Bronchial epithelial cell (primary cell): ENCODE measurements around the gene NEURL2. TPM values are rescaled to one million over a fixed set of nuclear protein-coding genes. Genes with fewer than 3 reads are reported as not detected.

Experiments
- DNase-seq: peaks from one replicate; pipeline ENCODE4 v3.0.0-alpha.2; 2010; ENCODE audit warnings: low read depth
- FAIRE-seq: peaks from 2 replicates; lab custom pipeline; 2011; peaks lifted over from hg19 to GRCh38; lab: Jason Lieb, UNC
- H3K27me3 ChIP-seq: 2 replicates; pipeline ENCODE4 v1.5.1; 2011; ENCODE audit warnings: low read length; ENCODE audit not compliant: control insufficient read depth, insufficient read depth
- H3K36me3 ChIP-seq: 2 replicates; pipeline ENCODE4 v1.5.1; 2011; ENCODE audit warnings: low read length; ENCODE audit not compliant: control insufficient read depth, insufficient read depth
- H3K4me3 ChIP-seq: 2 replicates; pipeline ENCODE4 v1.5.1; 2011; ENCODE audit warnings: mild to moderate bottlenecking, low read depth, low read length, control low read depth
- total RNA-seq: library from RNA; depleted of rRNA; stranded (reverse); fragments of >200 nt; gene quantifications from 2 replicates; pipeline ENCODE4 v1.2.1, GENCODE V29; 2014
- TF ChIP-seq, protein P1 (sequence below): IDR thresholded peaks from 2 replicates; pipeline ENCODE4 v1.5.1; 2011; ENCODE audit warnings: mild to moderate bottlenecking, moderate library complexity, low read length, control low read depth, inconsistent platforms; ENCODE audit not compliant: insufficient read depth, severe bottlenecking

NEURL2 gene
- total RNA-seq, 1 donor from 2014 or later = 2.6 TPM

DNA sequence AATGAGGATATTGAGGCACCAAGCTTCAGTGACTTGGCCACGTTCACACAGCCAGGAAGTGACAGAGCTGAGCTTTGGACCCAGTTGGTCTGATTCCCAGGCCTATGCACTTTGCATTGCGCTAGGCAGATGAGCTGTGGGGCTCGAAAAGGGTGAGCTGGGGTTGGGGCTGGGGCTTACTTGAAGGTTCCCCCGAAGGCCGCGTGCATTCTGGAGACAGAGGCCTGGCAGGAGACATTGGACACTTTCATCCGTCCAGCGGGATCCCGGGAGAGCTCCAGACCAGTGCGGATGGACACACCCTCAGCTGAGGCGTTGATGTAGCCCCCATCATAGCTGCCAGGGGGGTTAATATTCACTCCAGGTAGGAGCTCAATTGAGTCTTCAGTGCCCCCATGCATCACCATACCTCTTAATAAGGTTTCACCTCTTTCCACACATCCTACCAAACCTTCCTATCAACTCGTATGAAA, 18.4 kb upstream of the NEURL2 start:
- TF ChIP-seq, protein P1, sequence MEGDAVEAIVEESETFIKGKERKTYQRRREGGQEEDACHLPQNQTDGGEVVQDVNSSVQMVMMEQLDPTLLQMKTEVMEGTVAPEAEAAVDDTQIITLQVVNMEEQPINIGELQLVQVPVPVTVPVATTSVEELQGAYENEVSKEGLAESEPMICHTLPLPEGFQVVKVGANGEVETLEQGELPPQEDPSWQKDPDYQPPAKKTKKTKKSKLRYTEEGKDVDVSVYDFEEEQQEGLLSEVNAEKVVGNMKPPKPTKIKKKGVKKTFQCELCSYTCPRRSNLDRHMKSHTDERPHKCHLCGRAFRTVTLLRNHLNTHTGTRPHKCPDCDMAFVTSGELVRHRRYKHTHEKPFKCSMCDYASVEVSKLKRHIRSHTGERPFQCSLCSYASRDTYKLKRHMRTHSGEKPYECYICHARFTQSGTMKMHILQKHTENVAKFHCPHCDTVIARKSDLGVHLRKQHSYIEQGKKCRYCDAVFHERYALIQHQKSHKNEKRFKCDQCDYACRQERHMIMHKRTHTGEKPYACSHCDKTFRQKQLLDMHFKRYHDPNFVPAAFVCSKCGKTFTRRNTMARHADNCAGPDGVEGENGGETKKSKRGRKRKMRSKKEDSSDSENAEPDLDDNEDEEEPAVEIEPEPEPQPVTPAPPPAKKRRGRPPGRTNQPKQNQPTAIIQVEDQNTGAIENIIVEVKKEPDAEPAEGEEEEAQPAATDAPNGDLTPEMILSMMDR = no peak
- no peak for FAIRE-seq
- Histone ChIP-seq H3K4me3 (no peak overlapping the region), H3K36me3 (peaks cover 5% of the 10 kb centered on the region), H3K27me3 (no peaks in the 10 kb centered on the region)
- no peak for DNase-seq

DNA sequence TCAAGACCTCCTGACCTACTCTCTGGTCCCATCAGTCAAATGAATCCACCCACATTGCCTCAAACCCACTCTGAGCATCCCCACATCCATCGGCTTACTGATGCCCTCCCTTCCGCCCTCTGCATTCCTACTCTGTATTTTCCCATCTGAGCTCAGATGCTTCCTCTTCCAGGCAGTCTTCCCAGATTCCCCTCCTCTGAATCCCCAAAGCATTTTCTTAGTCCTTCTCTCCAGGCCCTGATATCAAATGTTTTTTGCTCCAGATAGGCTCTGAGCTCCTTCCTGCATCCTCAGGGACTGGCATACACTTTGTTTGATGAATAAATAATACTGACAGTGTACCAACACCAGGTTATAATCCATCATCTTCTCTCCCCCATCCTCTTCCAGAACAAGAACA, 17.1 kb upstream of the NEURL2 start:
- Histone ChIP-seq H3K4me3 (no peak overlapping the region), H3K36me3 (peaks cover 6% of the 10 kb centered on the region), H3K27me3 (no peaks in the 10 kb centered on the region)
- TF ChIP-seq, protein P1 = no peak
- no peak for DNase-seq
- no peak for FAIRE-seq

DNA sequence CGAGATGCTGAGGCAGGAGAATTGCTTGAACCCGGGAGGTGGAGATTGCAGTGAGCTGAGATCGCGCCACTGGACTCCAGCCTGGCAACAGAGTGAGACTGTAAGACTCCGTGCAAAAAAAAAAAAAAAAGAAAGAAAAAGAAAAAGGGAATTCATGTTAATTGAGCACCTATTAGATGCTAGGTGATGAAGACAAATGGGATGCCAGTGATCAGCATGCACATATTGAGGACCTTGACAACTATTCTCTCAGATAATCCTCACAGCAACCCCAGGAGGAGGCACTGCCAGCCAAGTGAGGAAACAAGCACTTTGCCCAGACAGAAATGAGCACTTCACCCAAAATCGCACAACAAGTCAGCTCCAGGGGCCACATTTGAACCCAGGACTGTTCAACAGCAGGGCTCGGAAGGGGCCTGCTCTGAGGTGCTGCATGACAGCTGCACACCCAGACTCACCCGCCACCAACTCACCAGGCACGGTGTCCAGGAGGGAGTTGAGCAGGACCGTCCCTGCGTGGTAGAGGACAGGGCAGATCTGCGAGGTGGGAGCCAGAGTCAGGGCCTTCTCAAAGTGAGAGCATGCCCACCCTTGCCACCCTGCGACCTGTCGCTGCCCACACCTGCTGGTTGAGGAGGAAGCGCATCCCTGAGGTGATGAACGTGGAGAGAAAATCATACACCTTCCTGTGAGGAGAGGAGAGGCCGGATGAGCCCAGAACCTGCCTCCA, 16.4 kb upstream of the NEURL2 start:
- no peak overlapping the region for H3K4me3 ChIP-seq
- no peaks in the 10 kb centered on the region for H3K27me3 ChIP-seq
- TF ChIP-seq, protein P1 = no peak
- FAIRE-seq (no peak), DNase-seq (no peak)
- H3K36me3 ChIP-seq = peaks cover 8% of the 10 kb centered on the region

DNA sequence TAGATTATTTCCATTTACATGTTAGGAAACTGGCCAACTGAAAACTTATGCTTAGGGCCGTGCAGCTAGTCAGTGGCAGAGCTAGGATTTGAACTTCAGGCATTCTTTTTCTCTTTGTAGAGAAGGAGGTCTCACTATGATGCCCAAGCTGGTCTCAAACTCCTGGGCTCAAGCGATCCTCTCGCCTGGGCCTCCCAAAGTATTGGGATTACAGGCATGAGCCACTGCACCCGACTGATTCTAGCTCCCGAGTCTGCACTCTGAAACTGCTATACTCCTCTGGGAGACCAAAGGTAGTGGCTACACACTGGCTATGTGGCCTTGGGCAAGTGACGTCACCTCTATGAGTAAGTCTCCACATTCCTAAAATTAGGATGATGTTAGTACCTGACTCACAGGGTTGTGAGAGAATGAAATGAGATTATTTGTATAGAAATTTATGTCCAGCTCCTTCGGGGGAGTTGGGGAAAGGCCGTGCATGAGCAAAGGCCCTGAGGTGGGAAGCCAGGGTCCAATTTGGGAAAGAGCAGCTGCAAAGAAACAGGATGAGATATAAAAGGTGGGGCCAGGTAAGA, 14.6 kb upstream of the NEURL2 start:
- Histone ChIP-seq H3K4me3 (no peak overlapping the region), H3K36me3 (peaks cover 11% of the 10 kb centered on the region), H3K27me3 (no peaks in the 10 kb centered on the region)
- DNase-seq (peak; percentile 93), FAIRE-seq (no peak)
- TF ChIP-seq, protein P1 = no peak

DNA sequence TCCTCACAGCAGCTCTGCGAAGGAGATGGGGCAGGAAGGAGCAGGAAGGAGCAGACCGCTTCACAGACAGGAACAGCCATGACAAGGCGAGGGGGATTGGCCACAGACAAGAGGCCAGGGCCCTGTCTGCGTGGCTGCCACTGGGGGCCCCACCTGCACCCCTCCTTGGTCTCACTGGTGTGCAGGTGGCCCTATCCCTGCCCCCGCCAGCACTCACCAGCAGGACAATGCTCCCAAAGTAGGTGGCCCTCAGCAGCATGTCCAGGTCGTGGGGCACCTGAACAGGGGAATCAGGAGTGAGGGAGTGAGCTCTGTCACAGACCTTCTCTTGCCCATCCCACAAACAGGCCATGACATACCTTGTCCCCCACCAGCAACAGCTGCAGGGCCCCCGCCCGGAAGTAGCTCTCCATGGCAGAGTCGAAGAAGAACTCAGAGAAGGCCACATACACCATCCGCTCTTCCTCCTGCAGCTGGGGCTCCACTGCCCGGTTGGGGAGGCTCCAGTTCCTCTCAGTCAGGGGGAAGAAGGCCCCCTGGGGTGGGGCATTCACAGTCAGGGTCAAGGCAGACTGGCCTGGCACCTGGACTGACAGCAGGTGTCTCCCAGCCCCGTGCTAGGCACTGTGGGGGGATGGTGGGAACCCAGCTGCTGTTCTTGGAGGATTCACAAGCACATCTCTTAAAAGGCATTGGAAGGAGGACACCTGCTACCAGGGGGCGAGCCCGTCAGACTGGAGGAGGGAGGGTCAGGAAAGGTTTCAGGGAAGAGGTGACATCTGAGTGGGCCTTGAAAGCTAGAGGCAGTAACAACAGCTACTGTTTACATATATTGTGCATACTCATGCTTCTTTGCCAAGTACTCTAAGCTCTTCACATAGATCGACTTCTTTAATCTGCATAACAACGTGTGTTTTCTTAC, 13.8 kb upstream of the NEURL2 start:
- Histone ChIP-seq H3K36me3 (peaks cover 11% of the 10 kb centered on the region), H3K27me3 (no peaks in the 10 kb centered on the region), H3K4me3 (no peak overlapping the region)
- no peak for DNase-seq
- TF ChIP-seq, protein P1 = no peak
- FAIRE-seq = no peak
